Kidney epithelial cell (primary cell): Measurements from ENCODE around the gene TEFM. TPM values are rescaled to one million over a fixed set of nuclear protein-coding genes. Genes with fewer than 3 reads are reported as not detected.

Source experiments
- DNase-seq: peaks from one replicate; pipeline ENCODE4 v3.0.0-alpha.2; 2010; ENCODE audit warnings: low read depth
- H3K27me3 ChIP-seq: 2 replicates; pipeline ENCODE4 v1.6.0; 2011; ENCODE audit warnings: low read length; ENCODE audit not compliant: control insufficient read depth, insufficient read depth
- H3K36me3 ChIP-seq: 2 replicates; pipeline ENCODE4 v1.5.1; 2011; ENCODE audit warnings: low read length; ENCODE audit not compliant: control insufficient read depth, insufficient read depth
- H3K4me3 ChIP-seq: 2 replicates; pipeline ENCODE4 v1.5.1; 2011; ENCODE audit warnings: low read depth, mild to moderate bottlenecking, control low read depth, low read length
- total RNA-seq: library from RNA; depleted of rRNA; stranded (reverse); fragments of >200 nt; gene quantifications from 2 replicates; pipeline ENCODE4 v1.2.3, GENCODE V29; 2015
- TF ChIP-seq, protein P1 (sequence below): IDR thresholded peaks from 2 replicates; pipeline ENCODE4 v1.5.1; 2011; ENCODE audit warnings: mild to moderate bottlenecking, moderate library complexity, low read length, control low read depth, inconsistent platforms; ENCODE audit not compliant: insufficient read depth, poor library complexity, severe bottlenecking

The TEFM gene
- total RNA-seq, 1 donor from 2014 or later: 7.8 TPM

DNA sequence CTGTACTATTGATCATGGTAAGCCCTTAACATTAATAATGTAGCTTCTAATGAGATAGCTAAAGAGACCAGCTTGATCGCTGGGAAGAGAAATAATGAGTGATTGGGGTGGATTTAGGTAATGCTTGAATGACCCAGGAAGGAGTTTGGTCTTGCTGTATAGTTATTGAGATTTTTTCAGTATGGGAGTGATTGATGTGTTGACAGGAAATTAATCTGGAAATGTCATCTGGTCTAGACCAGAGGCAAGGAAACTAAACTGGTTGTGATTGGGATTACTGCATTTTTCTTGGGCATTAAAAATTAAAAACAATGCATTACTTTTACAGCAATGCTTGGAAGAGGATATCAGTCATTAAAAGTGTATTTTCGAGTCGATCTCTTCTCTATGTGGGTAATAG, 11.8 kb downstream of the TEFM start:
- Histone ChIP-seq H3K27me3 (no peaks in the 10 kb centered on the region), H3K4me3 (no peak overlapping the region), H3K36me3 (no peaks in the 10 kb centered on the region)
- TF ChIP-seq, protein P1, sequence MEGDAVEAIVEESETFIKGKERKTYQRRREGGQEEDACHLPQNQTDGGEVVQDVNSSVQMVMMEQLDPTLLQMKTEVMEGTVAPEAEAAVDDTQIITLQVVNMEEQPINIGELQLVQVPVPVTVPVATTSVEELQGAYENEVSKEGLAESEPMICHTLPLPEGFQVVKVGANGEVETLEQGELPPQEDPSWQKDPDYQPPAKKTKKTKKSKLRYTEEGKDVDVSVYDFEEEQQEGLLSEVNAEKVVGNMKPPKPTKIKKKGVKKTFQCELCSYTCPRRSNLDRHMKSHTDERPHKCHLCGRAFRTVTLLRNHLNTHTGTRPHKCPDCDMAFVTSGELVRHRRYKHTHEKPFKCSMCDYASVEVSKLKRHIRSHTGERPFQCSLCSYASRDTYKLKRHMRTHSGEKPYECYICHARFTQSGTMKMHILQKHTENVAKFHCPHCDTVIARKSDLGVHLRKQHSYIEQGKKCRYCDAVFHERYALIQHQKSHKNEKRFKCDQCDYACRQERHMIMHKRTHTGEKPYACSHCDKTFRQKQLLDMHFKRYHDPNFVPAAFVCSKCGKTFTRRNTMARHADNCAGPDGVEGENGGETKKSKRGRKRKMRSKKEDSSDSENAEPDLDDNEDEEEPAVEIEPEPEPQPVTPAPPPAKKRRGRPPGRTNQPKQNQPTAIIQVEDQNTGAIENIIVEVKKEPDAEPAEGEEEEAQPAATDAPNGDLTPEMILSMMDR: no peak
- DNase-seq: no peak

DNA sequence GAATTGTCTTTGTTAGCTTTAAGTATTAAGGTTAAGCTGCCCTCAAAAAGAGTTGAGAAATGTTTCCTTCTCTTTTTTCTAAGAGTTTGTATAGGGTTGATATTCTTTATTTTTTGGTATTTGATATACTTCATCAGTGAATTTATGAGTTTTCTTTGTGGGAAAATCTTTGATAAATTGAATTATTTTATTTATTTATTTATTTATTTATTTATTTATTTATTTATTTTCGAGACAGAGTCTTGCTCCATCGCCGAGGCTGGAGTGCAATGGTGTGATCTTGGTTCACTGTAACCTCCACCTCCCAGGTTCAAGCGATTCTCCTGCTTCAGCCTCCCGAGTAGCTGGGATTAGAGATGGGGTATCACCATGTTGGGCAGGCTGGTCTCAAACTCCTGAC, 19.9 kb downstream of the TEFM start:
- TF ChIP-seq, protein P1: no peak
- Histone ChIP-seq H3K36me3 (no peaks in the 10 kb centered on the region), H3K27me3 (no peaks in the 10 kb centered on the region), H3K4me3 (no peak overlapping the region)
- DNase-seq: no peak

DNA sequence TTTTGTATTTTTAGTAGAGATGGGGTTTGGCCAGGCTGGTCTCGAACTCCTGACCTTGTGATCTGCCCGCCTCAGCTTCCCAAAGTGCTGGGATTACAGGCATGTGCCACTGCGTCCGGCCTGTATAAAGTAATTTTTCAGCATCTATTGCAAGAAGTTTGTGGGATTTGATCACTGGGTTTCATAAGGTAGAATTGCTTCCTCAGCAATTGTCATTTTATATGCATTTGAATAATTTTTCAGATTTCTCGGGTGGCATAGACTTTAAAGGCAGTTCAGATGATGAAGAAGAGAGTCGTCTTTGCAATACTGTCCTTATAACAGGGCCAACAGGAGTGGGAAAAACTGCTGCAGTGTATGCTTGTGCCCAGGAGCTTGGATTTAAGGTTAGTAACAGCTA, 37.0 kb downstream of the TEFM start:
- Histone ChIP-seq H3K36me3 (no peaks in the 10 kb centered on the region), H3K27me3 (no peaks in the 10 kb centered on the region)
- TF ChIP-seq, protein P1: no peak

DNA sequence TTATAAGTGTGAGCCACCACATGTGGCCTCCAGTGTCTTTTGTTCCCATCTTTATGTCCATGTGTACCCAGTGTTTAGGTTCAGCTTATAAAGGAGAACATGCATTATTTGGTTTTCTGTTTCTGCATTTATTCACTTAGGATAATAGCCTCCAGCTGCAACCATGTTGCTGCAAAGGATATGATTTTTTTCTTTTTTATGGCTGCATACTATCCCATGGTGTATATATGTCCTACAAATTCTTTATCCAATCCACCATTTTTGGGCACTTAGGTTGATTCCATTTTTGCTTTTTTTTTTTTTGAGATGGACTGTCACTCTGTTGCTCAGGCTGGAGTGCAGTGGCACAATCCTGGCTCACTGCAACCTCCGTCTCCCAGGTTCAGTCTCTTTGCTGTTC, 41.4 kb downstream of the TEFM start:
- Histone ChIP-seq H3K27me3 (no peaks in the 10 kb centered on the region), H3K36me3 (no peaks in the 10 kb centered on the region), H3K4me3 (no peak overlapping the region)
- no peak for DNase-seq
- TF ChIP-seq, protein P1: no peak

More for the DNA sequence above, 37.0 kb downstream of the TEFM start:
- DNase-seq: no peak
- no peak overlapping the region for H3K4me3 ChIP-seq

DNA sequence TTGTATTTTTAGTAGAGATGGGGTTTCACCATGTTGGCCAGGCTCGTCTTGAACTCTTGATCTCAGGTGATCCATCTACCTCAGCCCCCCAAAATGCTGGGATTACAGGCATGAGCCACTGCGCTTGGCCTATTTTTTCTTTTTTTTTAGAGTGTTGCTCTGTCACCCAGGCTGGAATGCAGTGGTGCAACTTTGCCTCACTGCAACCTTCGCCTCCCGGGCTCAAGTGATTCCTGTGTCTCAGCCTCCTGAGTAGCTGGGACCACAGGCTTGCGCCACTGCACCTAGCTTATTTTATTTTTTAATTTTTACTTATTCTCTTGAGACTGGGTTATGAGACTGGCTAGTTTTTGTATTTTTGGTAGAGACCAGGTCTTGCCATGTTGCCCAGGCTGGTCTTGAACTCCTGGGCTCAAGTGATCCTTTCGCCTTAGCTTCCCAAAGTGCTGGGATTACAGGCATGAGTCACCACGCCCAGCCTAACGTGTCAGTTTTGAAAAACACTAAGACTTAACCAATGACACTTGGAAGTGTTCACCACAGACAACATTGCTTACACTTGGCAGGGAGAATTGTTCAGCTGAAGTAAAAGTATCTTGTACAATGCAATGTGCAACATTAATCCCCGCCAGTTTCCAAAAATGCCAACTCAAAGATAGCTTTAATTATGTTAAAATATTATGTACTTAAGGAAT, 47.3 kb downstream of the TEFM start:
- Histone ChIP-seq H3K4me3 (no peak overlapping the region), H3K27me3 (no peaks in the 10 kb centered on the region), H3K36me3 (no peaks in the 10 kb centered on the region)
- DNase-seq: no peak
- TF ChIP-seq, protein P1: no peak

DNA sequence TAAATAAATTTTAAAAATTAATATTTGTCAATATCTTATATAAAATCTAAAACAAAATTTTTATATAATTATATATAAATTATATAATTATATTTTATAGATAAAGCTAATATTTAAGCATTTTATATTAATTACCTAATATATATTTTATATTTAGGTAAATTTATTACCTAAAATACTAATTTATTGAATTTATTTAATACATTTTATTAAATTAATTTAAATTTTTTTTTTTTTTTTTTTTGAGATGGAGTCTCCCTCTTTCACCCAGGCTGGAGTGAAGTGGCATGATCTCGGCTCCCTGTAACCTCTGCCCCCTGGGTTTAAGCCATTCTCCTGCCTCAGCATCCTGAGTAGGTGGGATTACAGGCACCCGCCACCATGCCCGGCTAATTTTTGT, 51.9 kb downstream of the TEFM start:
- TF ChIP-seq, protein P1: no peak
- Histone ChIP-seq H3K4me3 (no peak overlapping the region), H3K27me3 (no peaks in the 10 kb centered on the region), H3K36me3 (no peaks in the 10 kb centered on the region)
- no peak for DNase-seq
